Gastrocnemius medialis (tissue), 4 donors: Measurements from ENCODE around the gene BSPRY. TPM values are rescaled to one million over a fixed set of nuclear protein-coding genes. Genes with fewer than 3 reads are reported as not detected.
"Not testable (repeated sequence)": the region's sequence is repeated elsewhere in the genome, so short reads cannot be mapped to it uniquely, and the experiment has no call there.

Source experiments
- ATAC-seq, 2 donors: fragments of 150-250 bp; one replicate each; pipeline ENCODE4 v1.9.1; 2016
- DNase-seq, 2 donors: peaks; one replicate each; pipeline ENCODE4 v3.0.0-alpha.2; 2019
- H3K27ac ChIP-seq, 4 donors: fragments of 200-600 bp; sonication (generic); 1 replicate in 1 of 4; 2 replicates in 3 of 4; pipeline ENCODE4 v1.5.1; 2016 to 2018; ENCODE audit warnings: mild to moderate bottlenecking in 2 of 4, moderate library complexity in 1 of 4
- H3K27me3 ChIP-seq, 3 donors: fragments of 200-600 bp; sonication (generic) in 2 of 3; 1 replicate in 1 of 3; 2 replicates in 2 of 3; pipeline versions ENCODE4 v1.5.1 to v1.6.0; 2016 to 2019; ENCODE audit warnings: mild to moderate bottlenecking in 1 of 3, moderate library complexity in 1 of 3
- H3K36me3 ChIP-seq, 2 donors: fragments of 200-600 bp; sonication (generic) in 1 of 2; one replicate each; pipeline ENCODE4 v1.5.1; 2017 to 2018
- H3K4me1 ChIP-seq, 2 donors: fragments of 200-600 bp; sonication (generic) in 1 of 2; one replicate each; pipeline ENCODE4 v1.5.1; 2016 to 2017; ENCODE audit warnings: mild to moderate bottlenecking in 2 of 2
- H3K4me3 ChIP-seq, 4 donors: fragments of 200-600 bp; sonication (generic) in 3 of 4; 1 replicate in 1 of 4; 2 replicates in 3 of 4; pipeline ENCODE4 v1.5.1; 2016 to 2019; ENCODE audit warnings: mild to moderate bottlenecking in 2 of 4
- H3K9me3 ChIP-seq, 3 donors: fragments of 200-600 bp; sonication (generic) in 2 of 3; 1 replicate in 1 of 3; 2 replicates in 2 of 3; pipeline ENCODE4 v1.5.1; 2016 to 2019
- POLR2A ChIP-seq, 2 donors: fragments of 450-650 bp; IDR thresholded peaks; one replicate each; pipeline ENCODE4 v1.6.1; 2017; ENCODE audit warnings: antibody characterized with exemption in 2 of 2, mild to moderate bottlenecking in 2 of 2, moderate library complexity in 2 of 2
- in situ Hi-C, 4 donors: fragments of 200-750 bp; cut with MboI; loops; one replicate each; pipeline versions ENCODE4 v1.15.0 to v1.8.0; 2017; ENCODE audit warnings: low sequenced_read_pairs in 4 of 4
- intact Hi-C: fragments of 100-400 bp; cut with DNase I; formaldehyde crosslinking; loops from one replicate; pipeline ENCODE4 v1.15.1; 2023; ENCODE audit warnings: low total_unique reads
- total RNA-seq, 4 donors: library from RNA; depleted of rRNA; stranded (reverse); fragments of >200 nt; gene quantifications; one replicate each; pipeline versions ENCODE4 v1.1.0 to v1.2.3, GENCODE V29; 2016
- TF ChIP-seq, protein P1 (sequence below), 5 experiments: fragments of 450-650 bp in 3 of 5; fragments of 200-600 bp in 2 of 5; sonication (generic) in 2 of 5; IDR thresholded peaks in 4 of 5; conservative IDR thresholded peaks in 1 of 5; 1 replicate in 4 of 5; 2 replicates in 1 of 5; pipeline ENCODE4 v1.5.1; 2016 to 2019; ENCODE audit warnings: antibody characterized with exemption in 5 of 5, mild to moderate bottlenecking in 3 of 5, moderate library complexity in 3 of 5

The BSPRY gene
- total RNA-seq, 4 donors from 2014 or later, result 0.12 TPM; not detected in 3

DNA sequence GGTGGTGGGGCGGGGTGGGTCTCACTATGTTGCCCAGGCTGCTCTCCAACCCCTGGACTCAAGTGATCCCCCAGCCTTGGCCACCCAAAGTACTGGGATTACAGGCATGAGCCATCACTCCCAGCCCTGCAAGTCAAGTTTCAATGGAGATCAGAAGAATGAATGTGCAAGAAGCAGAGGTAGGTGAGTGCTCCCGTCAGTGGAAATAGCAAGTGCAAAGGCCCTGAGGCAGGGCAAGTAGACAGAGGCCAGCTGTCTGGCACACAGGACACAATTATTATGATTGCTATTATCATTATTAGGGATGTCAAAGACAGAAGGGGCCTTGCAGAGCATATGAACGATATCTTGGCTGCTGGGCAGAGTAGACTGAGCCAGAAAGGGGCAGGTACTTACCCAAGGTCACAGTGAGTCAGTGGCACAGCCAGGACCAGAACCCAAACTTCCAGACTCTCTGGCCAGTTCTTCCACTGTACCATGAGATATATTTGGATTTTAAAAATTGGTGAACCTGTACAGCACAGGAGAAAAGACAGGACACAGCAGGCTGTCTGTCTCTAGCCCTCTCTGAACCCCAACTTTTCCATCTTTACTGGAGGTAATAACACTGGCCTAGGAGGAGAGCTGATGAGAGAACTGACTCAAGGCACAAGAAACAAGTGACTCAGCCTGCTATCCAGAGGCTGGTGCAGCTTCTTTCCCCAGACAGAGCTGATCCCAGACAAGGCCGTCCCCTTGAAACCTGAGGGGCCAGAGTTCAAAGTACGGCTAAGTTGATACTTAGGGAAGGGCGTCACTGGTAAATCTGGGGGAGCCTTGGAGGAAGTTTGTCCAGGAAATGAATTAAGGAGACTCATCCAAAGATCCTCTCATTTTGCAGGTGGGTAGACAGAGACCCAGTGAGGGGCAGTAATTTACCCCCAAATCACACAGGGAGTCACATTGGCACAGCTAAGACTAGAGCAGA lies 26.0 kb downstream of the BSPRY start:
- DNase-seq (no peak), ATAC-seq (no peak)
- Histone ChIP-seq H3K27ac (no peak overlapping the region), H3K4me1 (peaks cover 8 to 10% of the 10 kb centered on the region in 2 donors), H3K9me3 (no peaks in the 10 kb centered on the region), H3K4me3 (peak overlapping the region in 2 of 4 donors; percentile 87 to 95), H3K27me3 (no peaks in the 10 kb centered on the region), H3K36me3 (peaks cover 0 to 13% of the 10 kb centered on the region in 2 donors)
- in situ Hi-C loops, result no loop called here
- intact Hi-C loops, result loop anchor here (2.0 kb wide), 1 partner anchor 23 kb away; no protein-coding TSS in a partner anchor
- TF ChIP-seq POLR2A (IDR thresholded peaks at IDR 0.05), result no peak
- TF ChIP-seq, protein P1, sequence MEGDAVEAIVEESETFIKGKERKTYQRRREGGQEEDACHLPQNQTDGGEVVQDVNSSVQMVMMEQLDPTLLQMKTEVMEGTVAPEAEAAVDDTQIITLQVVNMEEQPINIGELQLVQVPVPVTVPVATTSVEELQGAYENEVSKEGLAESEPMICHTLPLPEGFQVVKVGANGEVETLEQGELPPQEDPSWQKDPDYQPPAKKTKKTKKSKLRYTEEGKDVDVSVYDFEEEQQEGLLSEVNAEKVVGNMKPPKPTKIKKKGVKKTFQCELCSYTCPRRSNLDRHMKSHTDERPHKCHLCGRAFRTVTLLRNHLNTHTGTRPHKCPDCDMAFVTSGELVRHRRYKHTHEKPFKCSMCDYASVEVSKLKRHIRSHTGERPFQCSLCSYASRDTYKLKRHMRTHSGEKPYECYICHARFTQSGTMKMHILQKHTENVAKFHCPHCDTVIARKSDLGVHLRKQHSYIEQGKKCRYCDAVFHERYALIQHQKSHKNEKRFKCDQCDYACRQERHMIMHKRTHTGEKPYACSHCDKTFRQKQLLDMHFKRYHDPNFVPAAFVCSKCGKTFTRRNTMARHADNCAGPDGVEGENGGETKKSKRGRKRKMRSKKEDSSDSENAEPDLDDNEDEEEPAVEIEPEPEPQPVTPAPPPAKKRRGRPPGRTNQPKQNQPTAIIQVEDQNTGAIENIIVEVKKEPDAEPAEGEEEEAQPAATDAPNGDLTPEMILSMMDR (IDR thresholded peaks at IDR 0.05 in 4 of 5, conservative IDR thresholded peaks at IDR 0.05 in 1 of 5), result no peak

DNA sequence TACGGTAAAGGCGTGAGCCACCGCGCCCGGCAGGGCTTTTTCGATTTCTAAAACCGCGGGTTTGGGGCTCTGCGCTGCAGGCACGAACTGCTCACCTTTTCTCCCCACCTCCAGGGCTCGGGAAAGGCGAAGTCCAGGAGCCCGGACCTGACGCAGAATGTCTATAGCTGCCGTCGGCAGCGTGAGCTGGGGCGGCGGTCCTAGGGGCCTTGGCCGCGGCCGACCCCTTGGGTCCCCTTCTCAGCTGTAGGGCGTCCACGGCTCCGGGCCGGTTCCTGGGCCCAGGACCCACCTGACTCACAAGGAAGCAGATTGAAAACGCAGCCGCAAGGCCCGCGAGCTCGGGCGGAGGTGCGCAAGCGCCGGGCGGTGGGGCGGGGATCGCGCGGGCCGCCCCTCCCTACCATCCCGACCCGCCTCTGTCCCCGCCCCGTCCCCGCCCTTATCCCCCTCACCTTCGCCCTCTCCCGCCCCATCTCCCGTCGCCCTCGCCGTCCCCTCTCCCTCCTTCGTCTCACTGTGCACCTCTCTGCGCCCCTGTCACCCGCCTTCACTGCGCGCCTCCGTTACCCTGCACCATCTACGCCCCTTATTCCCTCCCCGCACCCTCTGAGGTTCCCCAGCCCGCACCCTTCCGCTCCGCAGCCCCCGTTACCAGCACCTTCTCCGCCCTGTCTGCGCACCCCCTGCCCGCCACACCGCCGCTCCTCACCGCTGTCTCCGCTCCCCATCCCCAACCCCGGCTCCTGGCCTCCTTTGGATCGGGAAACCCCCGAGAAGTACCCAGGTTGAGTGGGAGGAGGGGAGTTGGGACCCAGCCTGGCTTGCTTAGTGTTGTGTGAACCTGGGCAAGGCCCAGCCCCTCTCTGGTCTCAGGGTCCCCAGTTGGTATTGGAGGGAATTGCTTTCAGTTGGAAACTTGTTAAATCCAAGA lies 27.6 kb downstream of the BSPRY start, which contains the start of gene HDHD3:
Gene HDHD3 (minus strand): TSS at position 353 of the 934 bp plus-strand sequence. CDS start 2,632 bp downstream, outside the sequence.
- TF ChIP-seq, protein P1 (IDR thresholded peaks at IDR 0.05 in 4 of 5, conservative IDR thresholded peaks at IDR 0.05 in 1 of 5), result no peak
- peak; percentile 30 to 64 for TF ChIP-seq POLR2A (IDR thresholded peaks at IDR 0.05)
- Histone ChIP-seq H3K4me3 (peak within 1 kb of the TSS; percentile 65 to 95 (median 89)), H3K4me1 (peaks cover 8 to 10% of the 10 kb centered on the region in 2 donors), H3K27ac (peak within 1 kb of the TSS; percentile 75 to 87 (median 78)), H3K27me3 (no peaks in the 10 kb centered on the region), H3K9me3 (no peaks in the 10 kb centered on the region), H3K36me3 (peaks cover 0 to 13% of the 10 kb centered on the region in 2 donors)
- ATAC-seq (peak; percentile 95 to 96), DNase-seq (peak; percentile 67 to 73)
- intact Hi-C loops, result loop anchor here (2.0 kb wide), 1 partner anchor 22 kb away; no protein-coding TSS in a partner anchor
- in situ Hi-C loops, result no loop called here

DNA sequence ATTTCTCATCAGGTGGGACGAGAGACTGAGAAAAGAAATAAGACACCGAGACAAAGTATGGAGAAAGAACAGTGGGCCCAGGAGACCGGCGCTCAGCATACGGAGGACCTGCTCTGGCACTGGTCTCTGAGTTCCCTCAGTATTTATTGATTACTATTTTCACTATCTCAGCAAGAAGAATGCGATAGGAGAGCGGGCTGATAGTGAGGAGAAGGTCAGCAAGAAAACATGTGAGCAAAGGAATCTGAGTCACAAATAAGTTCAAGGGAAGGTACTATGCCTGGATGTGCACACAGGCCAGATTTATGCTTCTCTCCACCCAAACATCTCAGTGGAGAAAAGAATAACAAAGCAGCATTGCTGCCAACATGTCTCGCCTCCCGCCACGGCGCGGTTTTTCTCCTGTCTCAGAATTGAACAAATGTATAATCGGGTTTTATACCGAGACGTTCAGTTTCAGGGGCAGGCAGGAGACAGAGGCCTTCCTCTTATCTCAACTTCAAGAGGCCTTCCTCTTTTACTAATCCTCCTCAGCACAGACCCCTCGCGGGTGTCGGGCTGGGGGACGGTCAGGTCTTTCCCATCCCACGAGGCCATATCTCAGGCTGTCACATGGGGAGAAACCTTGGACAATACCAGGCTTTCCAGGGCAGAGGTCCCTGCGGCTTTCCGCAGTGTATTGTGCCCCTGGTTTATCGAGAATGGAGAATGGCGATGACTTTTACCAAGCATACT lies 29.9 kb downstream of the BSPRY start:
- peaks cover 8 to 10% of the 10 kb centered on the region in 2 donors for H3K4me1 ChIP-seq
- ATAC-seq, DNase-seq, intact Hi-C loops, H3K4me3 ChIP-seq, H3K36me3 ChIP-seq, in situ Hi-C loops, H3K27me3 ChIP-seq, H3K27ac ChIP-seq, H3K9me3 ChIP-seq: not testable (repeated sequence)

- in situ Hi-C loops, result not testable (repeated sequence)
Measured at GRCh38 chr9:113379829-113380210, 30.5 kb downstream of the BSPRY start.

GRCh38 chr9:113380869-113381378 lies 31.6 kb downstream of the BSPRY start:
- ATAC-seq (no peak), DNase-seq (no peak)
- Histone ChIP-seq H3K27ac (no peak overlapping the region), H3K27me3 (no peaks in the 10 kb centered on the region), H3K4me1 (peaks cover 3 to 6% of the 10 kb centered on the region in 2 donors), H3K4me3 (no peak overlapping the region), H3K36me3 (no peaks in the 10 kb centered on the region), H3K9me3 (no peaks in the 10 kb centered on the region)
- no peak for TF ChIP-seq POLR2A (IDR thresholded peaks at IDR 0.05)
- TF ChIP-seq, protein P1 (IDR thresholded peaks at IDR 0.05 in 4 of 5, conservative IDR thresholded peaks at IDR 0.05 in 1 of 5), result no peak
- intact Hi-C loops (no loop called here), in situ Hi-C loops (no loop called here)

More at GRCh38 chr9:113379829-113380210, 30.5 kb downstream of the BSPRY start:
- H3K27ac ChIP-seq, DNase-seq, intact Hi-C loops, H3K9me3 ChIP-seq, H3K36me3 ChIP-seq, ATAC-seq, H3K4me3 ChIP-seq, H3K27me3 ChIP-seq: not testable (repeated sequence)
- H3K4me1 ChIP-seq, result peaks cover 8 to 10% of the 10 kb centered on the region in 2 donors

DNA sequence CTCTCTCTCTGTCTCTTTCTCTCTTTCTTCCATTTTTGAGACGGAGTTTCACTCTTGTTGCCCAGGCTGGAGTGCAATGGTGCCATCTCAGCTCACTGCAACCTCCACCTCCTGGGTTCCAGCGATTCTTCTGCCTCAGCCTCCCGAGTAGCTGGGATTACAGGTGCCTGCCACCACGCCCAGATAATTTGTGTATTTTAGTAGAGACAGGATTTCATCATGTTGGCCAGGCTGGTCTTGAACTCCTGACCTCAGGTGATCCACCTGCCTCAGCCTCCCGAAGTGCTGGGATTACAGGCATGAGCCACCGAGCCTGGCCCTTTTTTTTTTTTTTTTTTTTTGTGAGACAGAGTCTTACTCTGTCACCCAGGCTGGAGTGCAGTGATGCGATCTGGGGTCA lies 32.1 kb downstream of the BSPRY start:
- intact Hi-C loops, H3K4me3 ChIP-seq, H3K36me3 ChIP-seq, H3K4me1 ChIP-seq, ATAC-seq, in situ Hi-C loops, H3K27ac ChIP-seq, H3K27me3 ChIP-seq, H3K9me3 ChIP-seq, DNase-seq: not testable (repeated sequence)
